GM23338 (cell line): ENCODE measurements around the gene MYL5. TPM values are rescaled to one million over a fixed set of nuclear protein-coding genes. Genes with fewer than 3 reads are reported as not detected.

Experiments
- ATAC-seq: fragments of 200-7000 bp; cut with Tn5 transposase; 3 replicates; pipeline ENCODE4 v1.9.1; 2020
- DNase-seq: peaks from one replicate; pipeline ENCODE4 v3.0.0-alpha.2; 2015; ENCODE audit warnings: low spot score
- H2AFZ ChIP-seq: fragments of 200-600 bp; sonication (generic); 2 replicates; pipeline ENCODE4 v1.8.0; 2016; ENCODE audit warnings: antibody characterized with exemption, mild to moderate bottlenecking, moderate library complexity
- H3F3A ChIP-seq: fragments of 200-600 bp; sonication (generic); replicated peaks from 2 replicates; pipeline ENCODE4 v1.8.0; 2017; ENCODE audit warnings: antibody characterized with exemption, mixed run types, low read depth
- H3K27ac ChIP-seq: fragments of 200-600 bp; sonication (generic); 2 replicates; pipeline ENCODE4 v1.6.1; 2016; ENCODE audit warnings: low read depth
- H3K27me3 ChIP-seq: fragments of 200-600 bp; sonication (generic); 2 replicates; pipeline ENCODE4 v1.8.0; 2016; ENCODE audit warnings: mild to moderate bottlenecking, mixed run types, moderate library complexity; ENCODE audit not compliant: insufficient read depth
- H3K36me3 ChIP-seq: fragments of 200-600 bp; sonication (generic); 2 replicates; pipeline ENCODE4 v1.8.0; 2016; ENCODE audit warnings: mild to moderate bottlenecking; ENCODE audit not compliant: insufficient read depth
- H3K4me1 ChIP-seq: fragments of 200-600 bp; sonication (generic); 2 replicates; pipeline ENCODE4 v1.8.0; 2016; ENCODE audit warnings: mild to moderate bottlenecking, moderate library complexity; ENCODE audit not compliant: insufficient read depth
- H3K4me2 ChIP-seq: fragments of 200-600 bp; sonication (generic); 2 replicates; pipeline ENCODE4 v1.7.1; 2017; ENCODE audit warnings: mixed run types
- H3K4me3 ChIP-seq: fragments of 200-600 bp; sonication (generic); 2 replicates; pipeline ENCODE4 v1.6.1; 2016; ENCODE audit warnings: mixed run types
- H3K79me2 ChIP-seq: fragments of 200-600 bp; sonication (generic); replicated peaks from 2 replicates; pipeline ENCODE4 v1.8.0; 2017; ENCODE audit warnings: mild to moderate bottlenecking; ENCODE audit not compliant: insufficient read depth
- H3K9me2 ChIP-seq: fragments of 200-600 bp; sonication (generic); 2 replicates; pipeline ENCODE4 v1.8.0; 2017; ENCODE audit not compliant: insufficient read depth
- H4K20me1 ChIP-seq: fragments of 200-600 bp; sonication (generic); replicated peaks from 2 replicates; pipeline ENCODE4 v1.8.0; 2017; ENCODE audit warnings: mild to moderate bottlenecking; ENCODE audit not compliant: insufficient read depth
- H3K27ac Mint-ChIP-seq: 2 replicates; pipeline ENCODE4 v1.8.0; 2020; ENCODE audit warnings: inconsistent platforms, mild to moderate bottlenecking, moderate library complexity, mixed read lengths
- H3K27me3 Mint-ChIP-seq: 3 replicates; pipeline ENCODE4 v1.8.0; 2022; ENCODE audit warnings: low read depth, mild to moderate bottlenecking, moderate library complexity, mixed read lengths, inconsistent platforms; ENCODE audit not compliant: insufficient read depth, poor library complexity
- H3K36me3 Mint-ChIP-seq: 3 replicates; pipeline ENCODE4 v1.8.0; 2021; ENCODE audit warnings: low read depth, mild to moderate bottlenecking, inconsistent platforms, moderate library complexity, mixed read lengths
- H3K4me1 Mint-ChIP-seq: 3 replicates; pipeline ENCODE4 v1.8.0; 2020; ENCODE audit warnings: mild to moderate bottlenecking, inconsistent platforms, mixed read lengths
- H3K4me3 Mint-ChIP-seq: 3 replicates; pipeline ENCODE4 v1.8.0; 2021; ENCODE audit warnings: moderate library complexity, mild to moderate bottlenecking, inconsistent platforms, mixed read lengths
- H3K9me3 Mint-ChIP-seq: 3 replicates; pipeline ENCODE4 v1.8.0; 2020; ENCODE audit warnings: moderate library complexity, mild to moderate bottlenecking, inconsistent platforms, mixed read lengths
- CREB1 ChIP-seq: fragments of 250-450 bp; sonication (Bioruptor Pico); IDR thresholded peaks from 2 replicates; pipeline ENCODE4 v1.5.0; 2020; ENCODE audit warnings: low read depth, mild to moderate bottlenecking, moderate library complexity
- CTCF ChIP-seq, 2 experiments: fragments of 200-600 bp in 1 of 2; sonication (generic) in 1 of 2; conservative IDR thresholded peaks; 2 replicates each; pipeline versions ENCODE4 v1.5.1 to v1.6.1; 2016 to 2017; ENCODE audit warnings: antibody characterized with exemption in 2 of 2, low read depth in 2 of 2, mild to moderate bottlenecking in 2 of 2, moderate library complexity in 1 of 2
- ETS1 ChIP-seq: IDR thresholded peaks from 2 replicates; pipeline ENCODE4 v1.6.1; 2016; ENCODE audit warnings: antibody characterized with exemption
- EZH2 ChIP-seq: fragments of 200-600 bp; sonication (generic); IDR thresholded peaks from one replicate; pipeline ENCODE4 v1.8.0; 2017; ENCODE audit warnings: antibody characterized with exemption, mild to moderate bottlenecking, low read depth; ENCODE audit not compliant: unreplicated experiment
- EZH2phosphoT487 ChIP-seq: fragments of 200-600 bp; sonication (generic); IDR thresholded peaks from one replicate; pipeline ENCODE4 v1.8.1; 2018; ENCODE audit warnings: antibody characterized with exemption; ENCODE audit not compliant: unreplicated experiment
- JUNB ChIP-seq: IDR thresholded peaks from one replicate; pipeline ENCODE4 v1.6.1; 2016; ENCODE audit warnings: antibody characterized with exemption; ENCODE audit not compliant: unreplicated experiment
- NANOG ChIP-seq: IDR thresholded peaks from 2 replicates; pipeline ENCODE4 v1.6.1; 2016; ENCODE audit warnings: antibody characterized with exemption, borderline replicate concordance
- POLR2AphosphoS5 ChIP-seq: IDR thresholded peaks from 2 replicates; pipeline ENCODE4 v1.6.1; 2016; ENCODE audit warnings: antibody characterized with exemption, low read depth
- REST ChIP-seq: IDR thresholded peaks from one replicate; pipeline ENCODE4 v1.6.1; 2018; ENCODE audit warnings: antibody characterized with exemption; ENCODE audit not compliant: unreplicated experiment
- STAT1 ChIP-seq: IDR thresholded peaks from one replicate; pipeline ENCODE4 v1.6.1; 2016; ENCODE audit warnings: antibody characterized with exemption; ENCODE audit not compliant: unreplicated experiment
- ZNF114 ChIP-seq: fragments of 250-450 bp; sonication (Bioruptor Pico); IDR thresholded peaks from 2 replicates; pipeline ENCODE4 v1.5.0; 2020; ENCODE audit warnings: mild to moderate bottlenecking, moderate library complexity
- ZNF331 ChIP-seq: fragments of 250-450 bp; sonication (Bioruptor Pico); IDR thresholded peaks from 2 replicates; pipeline ENCODE4 v1.5.0; 2020; ENCODE audit warnings: low read depth, mild to moderate bottlenecking, moderate library complexity
- polyA plus RNA-seq: library from polyadenylated mRNA; unstranded; fragments of >200 nt; fragmentation: Nextera tagmentation; extraction: Ambion mirVana; gene quantifications from 2 replicates; pipeline ENCODE4 v1.2.1, GENCODE V29; 2016
- total RNA-seq: library from RNA; depleted of rRNA; stranded (reverse); fragments of >200 nt; shearing (Covaris generic); gene quantifications from 2 replicates; pipeline ENCODE4 v1.2.3, GENCODE V29; 2014
- TF ChIP-seq, protein P1 (sequence below): fragments of 250-450 bp; sonication (Bioruptor Pico); IDR thresholded peaks from 2 replicates; pipeline ENCODE4 v1.5.0; 2020; ENCODE audit warnings: mild to moderate bottlenecking, moderate library complexity

MYL5 gene
- total and polyA plus RNA-seq, 2 experiments from 2014 or later: 3.0 to 4.4 TPM

DNA sequence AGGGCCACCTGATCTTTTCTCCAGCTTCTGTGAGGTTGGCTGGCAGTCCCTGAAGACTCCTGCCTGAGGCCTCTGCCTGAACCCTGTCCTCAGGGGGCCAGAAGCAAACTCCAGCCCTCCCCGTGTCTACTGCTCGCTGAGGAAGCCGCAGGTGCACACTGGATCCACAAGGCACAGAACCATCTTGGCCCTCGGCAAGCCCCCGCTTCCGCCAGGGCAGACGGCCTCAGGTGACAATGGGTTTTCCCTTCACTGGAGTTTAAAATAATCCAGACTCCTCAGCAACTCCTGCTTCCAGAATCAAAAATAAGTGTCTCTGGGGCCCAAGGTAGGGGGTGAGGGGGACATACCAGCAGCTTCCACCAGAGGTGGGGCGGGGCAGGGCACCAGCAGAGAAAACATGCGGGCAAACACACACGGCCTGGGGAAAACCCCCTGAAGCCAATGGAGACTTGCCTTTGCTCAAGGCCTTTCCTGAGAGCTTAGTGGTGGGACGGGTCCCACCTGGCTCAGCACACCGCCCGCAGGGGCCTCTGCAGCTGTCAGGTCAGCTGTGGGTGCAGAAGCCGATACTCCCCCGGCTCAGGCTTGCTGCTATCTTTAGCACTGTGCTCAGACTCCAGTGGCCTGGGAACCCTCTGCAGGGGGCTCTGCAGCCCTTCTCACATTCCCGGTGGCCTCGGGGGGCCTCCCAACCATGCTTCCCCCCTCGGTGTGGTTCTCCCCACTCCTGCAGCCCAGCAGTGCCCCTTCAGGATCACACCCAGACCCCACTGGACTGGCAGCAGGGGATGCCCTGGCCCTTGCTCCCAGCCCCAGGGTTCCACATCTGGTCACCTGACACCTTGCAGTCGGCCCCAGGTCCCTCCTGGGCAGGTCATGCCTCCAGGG is 1.9 kb downstream of the MYL5 start:
- DNase-seq (no peak), ATAC-seq (no peak)
- Histone ChIP-seq H4K20me1 (no peaks in the 10 kb centered on the region; the same call in 1 of the 2 replicates), H2AFZ (no peak overlapping the region), H3K27me3 (no peaks in the 10 kb centered on the region), H3K27ac (no peak overlapping the region), H3K4me1 (peaks cover 6% of the 10 kb centered on the region), H3K4me2 (no peak overlapping the region), H3K4me3 (no peak overlapping the region), H3K79me2 (peaks cover 12% of the 10 kb centered on the region), H3K9me2 (no peaks in the 10 kb centered on the region), H3K36me3 (peaks cover 20% of the 10 kb centered on the region), H3F3A (peaks cover 13% of the 10 kb centered on the region)
- peaks cover 9% of the 10 kb centered on the region for H3K4me1 Mint-ChIP-seq
- H3K9me3 Mint-ChIP-seq: peaks cover 3% of the 10 kb centered on the region; the same call in 1 of the 3 replicates
- TF ChIP-seq EZH2phosphoT487 (no peak), ZNF331 (no peak), EZH2 (no peak), ZNF114 (CRISPR knock-in tag) (no peak), ETS1 (no peak), CTCF (conservative IDR thresholded peaks at IDR 0.05; ENCODE audit: low read depth in 2 of 2) (no peak), REST (no peak), POLR2AphosphoS5 (no peak), JUNB (no peak), STAT1 (no peak), NANOG (no peak), CREB1 (CRISPR knock-in tag) (no peak)
- TF ChIP-seq, protein P1, sequence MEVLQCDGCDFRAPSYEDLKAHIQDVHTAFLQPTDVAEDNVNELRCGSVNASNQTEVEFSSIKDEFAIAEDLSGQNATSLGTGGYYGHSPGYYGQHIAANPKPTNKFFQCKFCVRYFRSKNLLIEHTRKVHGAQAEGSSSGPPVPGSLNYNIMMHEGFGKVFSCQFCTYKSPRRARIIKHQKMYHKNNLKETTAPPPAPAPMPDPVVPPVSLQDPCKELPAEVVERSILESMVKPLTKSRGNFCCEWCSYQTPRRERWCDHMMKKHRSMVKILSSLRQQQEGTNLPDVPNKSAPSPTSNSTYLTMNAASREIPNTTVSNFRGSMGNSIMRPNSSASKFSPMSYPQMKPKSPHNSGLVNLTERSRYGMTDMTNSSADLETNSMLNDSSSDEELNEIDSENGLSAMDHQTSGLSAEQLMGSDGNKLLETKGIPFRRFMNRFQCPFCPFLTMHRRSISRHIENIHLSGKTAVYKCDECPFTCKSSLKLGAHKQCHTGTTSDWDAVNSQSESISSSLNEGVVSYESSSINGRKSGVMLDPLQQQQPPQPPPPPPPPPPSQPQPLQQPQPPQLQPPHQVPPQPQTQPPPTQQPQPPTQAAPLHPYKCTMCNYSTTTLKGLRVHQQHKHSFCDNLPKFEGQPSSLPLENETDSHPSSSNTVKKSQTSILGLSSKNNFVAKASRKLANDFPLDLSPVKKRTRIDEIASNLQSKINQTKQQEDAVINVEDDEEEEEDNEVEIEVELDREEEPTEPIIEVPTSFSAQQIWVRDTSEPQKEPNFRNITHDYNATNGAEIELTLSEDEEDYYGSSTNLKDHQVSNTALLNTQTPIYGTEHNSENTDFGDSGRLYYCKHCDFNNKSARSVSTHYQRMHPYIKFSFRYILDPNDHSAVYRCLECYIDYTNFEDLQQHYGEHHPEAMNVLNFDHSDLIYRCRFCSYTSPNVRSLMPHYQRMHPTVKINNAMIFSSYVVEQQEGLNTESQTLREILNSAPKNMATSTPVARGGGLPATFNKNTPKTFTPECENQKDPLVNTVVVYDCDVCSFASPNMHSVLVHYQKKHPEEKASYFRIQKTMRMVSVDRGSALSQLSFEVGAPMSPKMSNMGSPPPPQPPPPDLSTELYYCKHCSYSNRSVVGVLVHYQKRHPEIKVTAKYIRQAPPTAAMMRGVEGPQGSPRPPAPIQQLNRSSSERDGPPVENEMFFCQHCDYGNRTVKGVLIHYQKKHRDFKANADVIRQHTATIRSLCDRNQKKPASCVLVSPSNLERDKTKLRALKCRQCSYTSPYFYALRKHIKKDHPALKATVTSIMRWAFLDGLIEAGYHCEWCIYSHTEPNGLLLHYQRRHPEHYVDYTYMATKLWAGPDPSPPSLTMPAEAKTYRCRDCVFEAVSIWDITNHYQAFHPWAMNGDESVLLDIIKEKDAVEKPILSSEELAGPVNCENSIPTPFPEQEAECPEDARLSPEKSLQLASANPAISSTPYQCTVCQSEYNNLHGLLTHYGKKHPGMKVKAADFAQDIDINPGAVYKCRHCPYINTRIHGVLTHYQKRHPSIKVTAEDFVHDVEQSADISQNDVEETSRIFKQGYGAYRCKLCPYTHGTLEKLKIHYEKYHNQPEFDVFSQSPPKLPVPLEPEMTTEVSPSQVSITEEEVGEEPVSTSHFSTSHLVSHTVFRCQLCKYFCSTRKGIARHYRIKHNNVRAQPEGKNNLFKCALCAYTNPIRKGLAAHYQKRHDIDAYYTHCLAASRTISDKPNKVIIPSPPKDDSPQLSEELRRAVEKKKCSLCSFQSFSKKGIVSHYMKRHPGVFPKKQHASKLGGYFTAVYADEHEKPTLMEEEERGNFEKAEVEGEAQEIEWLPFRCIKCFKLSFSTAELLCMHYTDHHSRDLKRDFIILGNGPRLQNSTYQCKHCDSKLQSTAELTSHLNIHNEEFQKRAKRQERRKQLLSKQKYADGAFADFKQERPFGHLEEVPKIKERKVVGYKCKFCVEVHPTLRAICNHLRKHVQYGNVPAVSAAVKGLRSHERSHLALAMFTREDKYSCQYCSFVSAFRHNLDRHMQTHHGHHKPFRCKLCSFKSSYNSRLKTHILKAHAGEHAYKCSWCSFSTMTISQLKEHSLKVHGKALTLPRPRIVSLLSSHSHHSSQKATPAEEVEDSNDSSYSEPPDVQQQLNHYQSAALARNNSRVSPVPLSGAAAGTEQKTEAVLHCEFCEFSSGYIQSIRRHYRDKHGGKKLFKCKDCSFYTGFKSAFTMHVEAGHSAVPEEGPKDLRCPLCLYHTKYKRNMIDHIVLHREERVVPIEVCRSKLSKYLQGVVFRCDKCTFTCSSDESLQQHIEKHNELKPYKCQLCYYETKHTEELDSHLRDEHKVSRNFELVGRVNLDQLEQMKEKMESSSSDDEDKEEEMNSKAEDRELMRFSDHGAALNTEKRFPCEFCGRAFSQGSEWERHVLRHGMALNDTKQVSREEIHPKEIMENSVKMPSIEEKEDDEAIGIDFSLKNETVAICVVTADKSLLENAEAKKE (CRISPR knock-in tag): no peak
- peaks cover 19% of the 10 kb centered on the region for H3K27me3 Mint-ChIP-seq
- peak overlapping the region; percentile 93; the same call in 2 of the 3 replicates for H3K4me3 Mint-ChIP-seq
- H3K36me3 Mint-ChIP-seq: peaks cover 25% of the 10 kb centered on the region
- no peak overlapping the region for H3K27ac Mint-ChIP-seq
